Gastrocnemius medialis (tissue), 4 donors: Measurements from ENCODE around the gene NEB. TPM values are rescaled to one million over a fixed set of nuclear protein-coding genes. Genes with fewer than 3 reads are reported as not detected.
A peak's percentile ranks its signal among the peaks of the same experiment; 100 is the strongest.

ENCODE experiments used
- ATAC-seq, 2 donors: fragments of 150-250 bp; one replicate each; pipeline ENCODE4 v1.9.1; 2016
- DNase-seq, 2 donors: peaks; one replicate each; pipeline ENCODE4 v3.0.0-alpha.2; 2019
- H3K27ac ChIP-seq, 4 donors: fragments of 200-600 bp; sonication (generic); 1 replicate in 1 of 4; 2 replicates in 3 of 4; pipeline ENCODE4 v1.5.1; 2016 to 2018; ENCODE audit warnings: mild to moderate bottlenecking in 2 of 4, moderate library complexity in 1 of 4
- H3K27me3 ChIP-seq, 3 donors: fragments of 200-600 bp; sonication (generic) in 2 of 3; 1 replicate in 1 of 3; 2 replicates in 2 of 3; pipeline versions ENCODE4 v1.5.1 to v1.6.0; 2016 to 2019; ENCODE audit warnings: mild to moderate bottlenecking in 1 of 3, moderate library complexity in 1 of 3
- H3K36me3 ChIP-seq, 2 donors: fragments of 200-600 bp; sonication (generic) in 1 of 2; one replicate each; pipeline ENCODE4 v1.5.1; 2017 to 2018
- H3K4me1 ChIP-seq, 2 donors: fragments of 200-600 bp; sonication (generic) in 1 of 2; one replicate each; pipeline ENCODE4 v1.5.1; 2016 to 2017; ENCODE audit warnings: mild to moderate bottlenecking in 2 of 2
- H3K4me3 ChIP-seq, 4 donors: fragments of 200-600 bp; sonication (generic) in 3 of 4; 1 replicate in 1 of 4; 2 replicates in 3 of 4; pipeline ENCODE4 v1.5.1; 2016 to 2019; ENCODE audit warnings: mild to moderate bottlenecking in 2 of 4
- H3K9me3 ChIP-seq, 3 donors: fragments of 200-600 bp; sonication (generic) in 2 of 3; 1 replicate in 1 of 3; 2 replicates in 2 of 3; pipeline ENCODE4 v1.5.1; 2016 to 2019
- CTCF ChIP-seq, 5 experiments: fragments of 450-650 bp in 3 of 5; fragments of 200-600 bp in 2 of 5; sonication (generic) in 2 of 5; IDR thresholded peaks in 4 of 5; conservative IDR thresholded peaks in 1 of 5; 1 replicate in 4 of 5; 2 replicates in 1 of 5; pipeline ENCODE4 v1.5.1; 2016 to 2019; ENCODE audit warnings: antibody characterized with exemption in 5 of 5, mild to moderate bottlenecking in 3 of 5, moderate library complexity in 3 of 5
- POLR2A ChIP-seq, 2 donors: fragments of 450-650 bp; IDR thresholded peaks; one replicate each; pipeline ENCODE4 v1.6.1; 2017; ENCODE audit warnings: antibody characterized with exemption in 2 of 2, mild to moderate bottlenecking in 2 of 2, moderate library complexity in 2 of 2
- in situ Hi-C, 4 donors: fragments of 200-750 bp; cut with MboI; loops; one replicate each; pipeline versions ENCODE4 v1.15.0 to v1.8.0; 2017; ENCODE audit warnings: low sequenced_read_pairs in 4 of 4
- intact Hi-C: fragments of 100-400 bp; cut with DNase I; formaldehyde crosslinking; loops from one replicate; pipeline ENCODE4 v1.15.1; 2023; ENCODE audit warnings: low total_unique reads
- total RNA-seq, 4 donors: library from RNA; depleted of rRNA; stranded (reverse); fragments of >200 nt; gene quantifications; one replicate each; pipeline versions ENCODE4 v1.1.0 to v1.2.3, GENCODE V29; 2016

The NEB gene
- total RNA-seq, 4 donors from 2014 or later: 6,824 to 7,704 (median 7,108) TPM

DNA sequence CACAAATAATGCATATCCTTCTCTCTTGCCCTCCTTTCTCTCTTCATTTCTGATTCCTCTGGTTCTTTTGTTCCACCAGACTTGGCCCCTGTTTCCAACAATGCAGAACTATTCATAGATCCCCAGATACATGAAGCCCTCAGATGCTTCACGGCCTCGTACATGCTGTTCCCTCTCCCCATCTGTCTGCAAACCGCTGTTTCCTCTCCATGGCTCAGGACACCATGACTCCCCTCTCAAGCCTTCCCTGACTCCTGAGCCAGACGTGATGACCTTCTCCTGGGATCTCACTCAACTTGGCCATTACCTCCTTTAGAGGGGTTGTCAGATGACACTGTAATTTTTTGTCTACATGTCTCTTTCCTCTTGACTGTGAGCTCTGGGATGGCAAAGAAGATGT is 15.5 kb downstream of the NEB start:
- H3K27me3 ChIP-seq: no peaks in the 10 kb centered on the region
- H3K4me3 ChIP-seq: no peak overlapping the region
- H3K27ac ChIP-seq: peak overlapping the region; percentile 81 to 93 (median 86)
- DNase-seq: peak; percentile 70 to 91
- no peak for TF ChIP-seq POLR2A (IDR thresholded peaks at IDR 0.05)
- TF ChIP-seq CTCF (IDR thresholded peaks at IDR 0.05 in 4 of 5, conservative IDR thresholded peaks at IDR 0.05 in 1 of 5): no peak
- peaks cover 0 to 66% of the 10 kb centered on the region in 2 donors for H3K36me3 ChIP-seq
- intact Hi-C loops (no loop called here), in situ Hi-C loops (loop anchor here in 1 of 4 donors (10.0 kb wide), 1 partner anchor 74 kb away; no protein-coding TSS in a partner anchor)
- no peaks in the 10 kb centered on the region for H3K9me3 ChIP-seq
- peak; percentile 84 to 86 for ATAC-seq
- peaks cover 62 to 64% of the 10 kb centered on the region in 2 donors for H3K4me1 ChIP-seq

DNA sequence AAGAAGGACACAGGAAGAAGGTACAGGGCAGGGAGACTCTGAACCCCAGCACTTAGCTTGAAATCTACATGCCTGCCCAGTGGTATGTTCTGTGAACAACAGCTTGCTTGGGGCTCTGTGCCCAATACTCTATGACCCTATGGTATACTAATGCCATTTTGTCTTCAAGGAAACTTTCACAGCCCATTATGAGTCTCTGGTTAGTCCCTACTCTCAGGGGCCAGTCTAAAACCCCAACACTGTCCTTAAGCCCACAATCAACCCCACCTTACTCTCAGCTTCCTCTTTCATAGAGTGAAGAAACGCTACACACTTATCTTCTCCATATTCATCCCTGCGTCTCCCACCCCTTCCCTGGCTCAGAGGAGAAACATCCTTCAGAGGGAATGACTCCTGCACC is 16.0 kb downstream of the NEB start:
- TF ChIP-seq POLR2A (IDR thresholded peaks at IDR 0.05): no peak
- no peak for TF ChIP-seq CTCF (IDR thresholded peaks at IDR 0.05 in 4 of 5, conservative IDR thresholded peaks at IDR 0.05 in 1 of 5)
- DNase-seq (no peak), ATAC-seq (peak in 1 of 2 donors; percentile 9)
- no peak overlapping the region for H3K4me3 ChIP-seq
- H3K27ac ChIP-seq: peak overlapping the region; percentile 81 to 93 (median 86)
- peaks cover 62 to 64% of the 10 kb centered on the region in 2 donors for H3K4me1 ChIP-seq
- no peaks in the 10 kb centered on the region for H3K9me3 ChIP-seq
- H3K27me3 ChIP-seq: no peaks in the 10 kb centered on the region
- intact Hi-C loops (no loop called here), in situ Hi-C loops (loop anchor here in 1 of 4 donors (10.0 kb wide), 1 partner anchor 73 kb away; no protein-coding TSS in a partner anchor)
- peaks cover 0 to 68% of the 10 kb centered on the region in 2 donors for H3K36me3 ChIP-seq

- no peak for ATAC-seq
- Histone ChIP-seq H3K27ac (peak overlapping the region; percentile 81 to 93 (median 86)), H3K36me3 (peaks cover 0 to 57% of the 10 kb centered on the region in 2 donors), H3K27me3 (no peaks in the 10 kb centered on the region), H3K4me1 (peaks cover 58% of the 10 kb centered on the region in 2 donors), H3K4me3 (no peak overlapping the region), H3K9me3 (no peaks in the 10 kb centered on the region)
- no peak for DNase-seq
- TF ChIP-seq POLR2A (IDR thresholded peaks at IDR 0.05) (no peak), CTCF (IDR thresholded peaks at IDR 0.05 in 4 of 5, conservative IDR thresholded peaks at IDR 0.05 in 1 of 5) (no peak)
- intact Hi-C loops (no loop called here), in situ Hi-C loops (loop anchor here in 1 of 4 donors (10.0 kb wide), 1 partner anchor 72 kb away; no protein-coding TSS in a partner anchor)
These were observed 17.6 kb downstream of the NEB start for GRCh38 chr2:151716721-151717120.

GRCh38 chr2:151713291-151713903 is 20.9 kb downstream of the NEB start:
- H3K27ac ChIP-seq: peak overlapping the region; percentile 59 to 93 (median 84)
- H3K4me3 ChIP-seq: no peak overlapping the region
- DNase-seq (no peak), ATAC-seq (no peak)
- in situ Hi-C loops: loop anchor here in 1 of 4 donors (10.0 kb wide), 1 partner anchor 69 kb away; no protein-coding TSS in a partner anchor
- peaks cover 51 to 77% of the 10 kb centered on the region in 2 donors for H3K4me1 ChIP-seq
- intact Hi-C loops: loop anchor here (5.0 kb wide), 1 partner anchor 94 kb away; no protein-coding TSS in a partner anchor
- TF ChIP-seq CTCF (IDR thresholded peaks at IDR 0.05 in 4 of 5, conservative IDR thresholded peaks at IDR 0.05 in 1 of 5) (no peak), POLR2A (IDR thresholded peaks at IDR 0.05) (no peak)
- peaks cover 0 to 80% of the 10 kb centered on the region in 2 donors for H3K36me3 ChIP-seq
- no peaks in the 10 kb centered on the region for H3K9me3 ChIP-seq
- H3K27me3 ChIP-seq: no peaks in the 10 kb centered on the region
